H1 (cell line): ENCODE data around the gene OR8B4. TPM values are rescaled to one million over a fixed set of nuclear protein-coding genes. Genes with fewer than 3 reads are reported as not detected.

ENCODE experiments used
- CTCF ChIA-PET: fragments of 300-600 bp; sonication (Branson Sonifier 250); formaldehyde crosslinking; loops from one replicate; lab custom pipeline; 2021; ENCODE audit not compliant: partially characterized antibody; lab: Charles Lee
- POLR2A ChIA-PET: fragments of 300-600 bp; sonication (Branson Sonifier 250); formaldehyde crosslinking; loops from one replicate; lab custom pipeline; 2021; ENCODE audit warnings: inconsistent platforms; ENCODE audit not compliant: partially characterized antibody; lab: Charles Lee
- DNase-seq, 2 experiments: peaks; one replicate each; pipeline versions ENCODE4 v3.0.0 to v3.0.0-alpha.2; 2010 to 2022; ENCODE audit warnings: low spot score in 2 of 2, low read depth in 1 of 2, mixed read lengths in 1 of 2
- FAIRE-seq: peaks from 2 replicates; lab custom pipeline; 2011; peaks lifted over from hg19 to GRCh38; lab: Jason Lieb, UNC
- H2AFZ ChIP-seq: 2 replicates; pipeline ENCODE4 v1.8.1; 2012; ENCODE audit warnings: low read length, inconsistent platforms
- H2AK5ac ChIP-seq: 2 replicates; pipeline ENCODE4 v1.6.1; 2013; ENCODE audit warnings: low read depth, low read length
- H2BK120ac ChIP-seq: replicated peaks from 2 replicates; pipeline ENCODE3; 2013; ENCODE audit warnings: low read depth, low read length, inconsistent platforms
- H2BK12ac ChIP-seq: 2 replicates; pipeline ENCODE4 v1.6.1; 2013; ENCODE audit warnings: low read depth, low read length
- H2BK15ac ChIP-seq: 2 replicates; pipeline ENCODE4 v1.6.1; 2013; ENCODE audit warnings: low read length
- H2BK20ac ChIP-seq: 2 replicates; pipeline ENCODE4 v1.6.1; 2013; ENCODE audit warnings: low read length
- H2BK5ac ChIP-seq: 2 replicates; pipeline ENCODE4 v1.6.1; 2013; ENCODE audit warnings: low read depth, low read length
- H3K14ac ChIP-seq: 2 replicates; pipeline ENCODE4 v1.6.1; 2013; ENCODE audit warnings: inconsistent platforms; ENCODE audit not compliant: insufficient read length
- H3K18ac ChIP-seq: 2 replicates; pipeline ENCODE4 v1.6.1; 2013; ENCODE audit warnings: low read length; ENCODE audit errors: extremely low read depth
- H3K23ac ChIP-seq: 2 replicates; pipeline ENCODE4 v1.6.1; 2013; ENCODE audit warnings: inconsistent platforms; ENCODE audit not compliant: insufficient read length
- H3K23me2 ChIP-seq: 2 replicates; pipeline ENCODE4 v1.6.1; 2013; ENCODE audit warnings: low read depth, low read length
- H3K27ac ChIP-seq: 2 replicates; pipeline ENCODE4 v1.6.1; 2011; ENCODE audit warnings: low read depth, low read length, inconsistent platforms
- H3K27me3 ChIP-seq, 4 experiments: replicated peaks in 1 of 4; 1 replicate in 1 of 4; 2 replicates in 3 of 4; pipeline versions ENCODE4 v1.6.1 to v1.8.1; 2011 to 2013; ENCODE audit warnings: low read length in 3 of 4, mild to moderate bottlenecking in 3 of 4, inconsistent platforms in 2 of 4, mixed read lengths in 2 of 4, moderate library complexity in 1 of 4; ENCODE audit not compliant: control insufficient read depth in 3 of 4, insufficient read depth in 3 of 4; ENCODE audit errors: extremely low read depth in 1 of 4
- H3K36me3 ChIP-seq, 4 experiments: 2 replicates each; pipeline versions ENCODE4 v1.6.1 to v1.8.1; 2011 to 2013; ENCODE audit warnings: mild to moderate bottlenecking in 4 of 4, low read length in 3 of 4, moderate library complexity in 2 of 4, control low read depth in 1 of 4, inconsistent platforms in 1 of 4; ENCODE audit not compliant: insufficient read depth in 4 of 4, control insufficient read depth in 2 of 4
- H3K4ac ChIP-seq: replicated peaks from 2 replicates; pipeline ENCODE3; 2013; ENCODE audit warnings: low read length, low read depth, mixed read lengths, inconsistent platforms; ENCODE audit not compliant: insufficient read length
- H3K4me1 ChIP-seq, 4 experiments: replicated peaks in 1 of 4; 1 replicate in 1 of 4; 2 replicates in 3 of 4; pipeline versions ENCODE4 v1.6.1 to v1.8.1; 2011 to 2013; ENCODE audit warnings: low read length in 3 of 4, inconsistent platforms in 2 of 4, mixed read lengths in 1 of 4; ENCODE audit not compliant: insufficient read depth in 4 of 4, control insufficient read depth in 3 of 4
- H3K4me2 ChIP-seq, 2 experiments: 2 replicates each; pipeline versions ENCODE4 v1.6.1 to v1.8.1; 2011 to 2013; ENCODE audit warnings: low read depth in 2 of 2, low read length in 2 of 2, control low read depth in 1 of 2, inconsistent platforms in 1 of 2, mild to moderate bottlenecking in 1 of 2; ENCODE audit not compliant: insufficient read depth in 1 of 2
- H3K4me3 ChIP-seq, 4 experiments: fragments of 200-600, 300-600 bp in 1 of 4; sonication (generic), shearing (Covaris generic), sonication (Bioruptor Twin) in 1 of 4; 2 replicates each; pipeline versions ENCODE4 v1.5.1 to v1.8.1; 2011 to 2016; ENCODE audit warnings: low read length in 4 of 4, low read depth in 3 of 4, control low read depth in 2 of 4, inconsistent platforms in 2 of 4, mild to moderate bottlenecking in 2 of 4, mixed read lengths in 1 of 4, moderate library complexity in 1 of 4; ENCODE audit not compliant: insufficient read depth in 2 of 4; ENCODE audit errors: extremely low read depth in 1 of 4
- H3K56ac ChIP-seq: replicated peaks from 2 replicates; pipeline ENCODE3; 2013; ENCODE audit warnings: low read depth, mild to moderate bottlenecking, mixed read lengths, low read length, inconsistent platforms; ENCODE audit not compliant: insufficient read length
- H3K79me1 ChIP-seq: 2 replicates; pipeline ENCODE4 v1.6.1; 2013; ENCODE audit warnings: low read depth, low read length, control low read depth
- H3K79me2 ChIP-seq, 2 experiments: 2 replicates each; pipeline versions ENCODE4 v1.6.1 to v1.8.1; 2012 to 2013; ENCODE audit warnings: low read length in 2 of 2, mild to moderate bottlenecking in 2 of 2, inconsistent platforms in 1 of 2; ENCODE audit not compliant: insufficient read depth in 2 of 2, control insufficient read depth in 1 of 2
- H3K9ac ChIP-seq, 4 experiments: replicated peaks in 1 of 4; 1 replicate in 1 of 4; 2 replicates in 3 of 4; pipeline versions ENCODE4 v1.6.1 to v1.8.1; 2011 to 2013; ENCODE audit warnings: low read depth in 3 of 4, low read length in 3 of 4, control low read depth in 2 of 4, mild to moderate bottlenecking in 2 of 4, moderate library complexity in 2 of 4, inconsistent platforms in 1 of 4; ENCODE audit errors: extremely low read depth in 1 of 4
- H3K9me3 ChIP-seq, 2 experiments: 2 replicates each; pipeline versions ENCODE4 v1.6.1 to v1.8.1; 2012 to 2013; ENCODE audit warnings: mild to moderate bottlenecking in 2 of 2, moderate library complexity in 2 of 2, control low read depth in 1 of 2, inconsistent platforms in 1 of 2, low read depth in 1 of 2, low read length in 1 of 2, mixed read lengths in 1 of 2; ENCODE audit not compliant: insufficient read depth in 2 of 2
- H4K20me1 ChIP-seq, 2 experiments: replicated peaks in 1 of 2; 2 replicates each; pipeline versions ENCODE3 to v1.8.1; 2011 to 2013; ENCODE audit warnings: inconsistent platforms in 2 of 2, low read length in 2 of 2, mild to moderate bottlenecking in 1 of 2; ENCODE audit not compliant: insufficient read depth in 2 of 2, control insufficient read depth in 1 of 2
- H4K5ac ChIP-seq: 2 replicates; pipeline ENCODE4 v1.6.1; 2013; ENCODE audit warnings: low read length, low read depth, mixed read lengths, inconsistent platforms; ENCODE audit not compliant: insufficient read length
- H4K8ac ChIP-seq: 2 replicates; pipeline ENCODE4 v1.8.0; 2013; ENCODE audit warnings: mild to moderate bottlenecking, moderate library complexity, low read length, inconsistent platforms; ENCODE audit not compliant: insufficient read depth; ENCODE audit errors: extremely low read depth
- H4K91ac ChIP-seq: replicated peaks from 2 replicates; pipeline ENCODE3; 2013; ENCODE audit warnings: low read length, mixed read lengths, inconsistent platforms; ENCODE audit not compliant: insufficient read length
- CREB1 ChIP-seq: IDR thresholded peaks from 2 replicates; pipeline ENCODE4 v1.6.1; 2012; ENCODE audit warnings: inconsistent platforms
- HDAC2 ChIP-seq, 2 experiments: fragments of 300-600 bp in 1 of 2; sonication (generic) in 1 of 2; IDR thresholded peaks; 2 replicates each; pipeline ENCODE4 v1.6.1; 2011 to 2012; ENCODE audit warnings: low read depth in 2 of 2, low read length in 2 of 2, mild to moderate bottlenecking in 2 of 2, moderate library complexity in 2 of 2, borderline replicate concordance in 1 of 2, inconsistent platforms in 1 of 2
- WGBS, 2 experiments: shearing (Covaris generic) in 1 of 2; methylation state at CpG; one replicate each; pipeline versions ENCODE4 v1.1.6 to v1.1.7; 2013 to 2015; ENCODE audit warnings: low lambda C conversion rate in 2 of 2, mixed read lengths in 2 of 2, inconsistent platforms in 1 of 2, low coverage in 1 of 2, missing lambda C conversion rate in 1 of 2; ENCODE audit not compliant: insufficient replicate concordance in 2 of 2, insufficient coverage in 1 of 2, insufficient read length in 1 of 2; ENCODE audit errors: extremely low coverage in 1 of 2, missing lambda C conversion rate in 1 of 2; 5-methylcytosine and 5-hydroxymethylcytosine counted together
- polyA plus RNA-seq, 7 experiments: library from polyadenylated mRNA; depleted of rRNA in 3 of 7; stranded (reverse) in 5 of 7; unstranded in 2 of 7; fragments of >200 nt in 5 of 7; fragments of 200-250 nt in 2 of 7; gene quantifications; 1 replicate in 5 of 7; 2 replicates in 1 of 7; 4 replicates in 1 of 7; pipeline versions ENCODE4 v1.2.1 to v1.2.3, GENCODE V29; 2011 to 2013; ENCODE audit warnings: missing spikeins in 2 of 7, mixed read lengths in 2 of 7
- total RNA-seq: library from RNA; stranded (reverse); fragmentation: NEBNext Ultra II Directional; extraction: Animal tissue kit (Norgen Biotek cat#: 25700); gene quantifications from 2 replicates; pipeline ENCODE4 v1.2.1, GENCODE V29; 2021

Gene OR8B4
- total and polyA plus RNA-seq, 2 of the 8 experiments (the other 6 are each of a cell fraction or from before 2014, with no cell fraction given): not detected

GRCh38 chr11:124446916-124447315 is 22.2 kb upstream of the OR8B4 start:
- CTCF ChIA-PET: interaction anchor here (1.2 to 1.5 kb wide), 2 partner anchors 45 to 105 kb away, joined by 3 to 4 read pairs; no protein-coding TSS in a partner anchor
- 95 to 100% methylated on average over 1 of the region's 1 CpG for WGBS, 2 experiments

More at GRCh38 chr11:124446916-124447315, 22.2 kb upstream of the OR8B4 start:
- Histone ChIP-seq H3K4me3 (no peak overlapping the region), H3K56ac (no peak overlapping the region), H4K20me1 (no peaks in the 10 kb centered on the region), H3K23ac (no peak overlapping the region), H2BK120ac (no peak overlapping the region), H3K4me2 (no peak overlapping the region), H3K27ac (no peak overlapping the region), H3K9me3 (no peaks in the 10 kb centered on the region), H4K91ac (no peak overlapping the region), H4K5ac (no peak overlapping the region), H3K18ac (no peak overlapping the region), H3K27me3 (no peaks in the 10 kb centered on the region), H3K9ac (no peak overlapping the region), H2BK5ac (no peak overlapping the region), H4K8ac (no peak overlapping the region), H2BK15ac (no peak overlapping the region), H2AFZ (no peak overlapping the region), H3K4ac (no peak overlapping the region), H3K14ac (no peak overlapping the region), H3K4me1 (no peaks in the 10 kb centered on the region), H2BK20ac (no peak overlapping the region), H3K79me1 (no peaks in the 10 kb centered on the region), H3K79me2 (no peaks in the 10 kb centered on the region), H2BK12ac (no peak overlapping the region), H2AK5ac (no peak overlapping the region), H3K36me3 (no peaks in the 10 kb centered on the region), H3K23me2 (no peaks in the 10 kb centered on the region)
- POLR2A ChIA-PET: no interaction called here
- no peak for FAIRE-seq
- TF ChIP-seq CREB1 (no peak), HDAC2 (IDR thresholded peaks at IDR 0.05; ENCODE audit: borderline replicate concordance in 1 of 2, low read depth in 2 of 2, low read length in 2 of 2) (no peak)
- DNase-seq: no peak
